ENCODE results near the gene DNER.

DNA sequence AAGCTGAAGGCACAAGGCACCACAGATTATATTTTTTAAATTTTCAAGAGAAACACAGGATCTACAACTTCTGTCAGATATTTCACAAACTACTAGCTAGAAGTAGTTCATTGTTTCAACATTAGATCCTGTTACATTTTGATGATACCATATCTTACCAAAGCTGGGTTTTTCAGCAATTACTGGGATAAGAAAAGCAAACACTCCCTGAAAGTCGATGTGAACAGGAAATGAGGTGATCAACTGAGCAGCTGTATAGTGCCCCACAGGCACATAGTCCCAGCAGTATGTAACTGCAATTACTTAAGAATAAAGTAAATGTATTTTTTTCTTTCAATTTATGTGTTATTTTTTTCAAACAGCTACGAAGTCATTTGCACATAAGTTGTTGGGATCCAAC is 103.5 kb downstream of the DNER start:
- TF ChIP-seq POLR2A (IDR thresholded peaks at IDR 0.05; ENCODE audit: extremely low read depth, insufficient read length) (no peak), MAX (IDR thresholded peaks at IDR 0.05; ENCODE audit: low read depth, low read length) (no peak), MYC (IDR thresholded peaks at IDR 0.05; ENCODE audit: low read depth, low read length) (no peak)
- TF ChIP-seq, protein P1, sequence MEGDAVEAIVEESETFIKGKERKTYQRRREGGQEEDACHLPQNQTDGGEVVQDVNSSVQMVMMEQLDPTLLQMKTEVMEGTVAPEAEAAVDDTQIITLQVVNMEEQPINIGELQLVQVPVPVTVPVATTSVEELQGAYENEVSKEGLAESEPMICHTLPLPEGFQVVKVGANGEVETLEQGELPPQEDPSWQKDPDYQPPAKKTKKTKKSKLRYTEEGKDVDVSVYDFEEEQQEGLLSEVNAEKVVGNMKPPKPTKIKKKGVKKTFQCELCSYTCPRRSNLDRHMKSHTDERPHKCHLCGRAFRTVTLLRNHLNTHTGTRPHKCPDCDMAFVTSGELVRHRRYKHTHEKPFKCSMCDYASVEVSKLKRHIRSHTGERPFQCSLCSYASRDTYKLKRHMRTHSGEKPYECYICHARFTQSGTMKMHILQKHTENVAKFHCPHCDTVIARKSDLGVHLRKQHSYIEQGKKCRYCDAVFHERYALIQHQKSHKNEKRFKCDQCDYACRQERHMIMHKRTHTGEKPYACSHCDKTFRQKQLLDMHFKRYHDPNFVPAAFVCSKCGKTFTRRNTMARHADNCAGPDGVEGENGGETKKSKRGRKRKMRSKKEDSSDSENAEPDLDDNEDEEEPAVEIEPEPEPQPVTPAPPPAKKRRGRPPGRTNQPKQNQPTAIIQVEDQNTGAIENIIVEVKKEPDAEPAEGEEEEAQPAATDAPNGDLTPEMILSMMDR (IDR thresholded peaks at IDR 0.05; ENCODE audit: low read depth, low read length): no peak

Measured in NB4 (cell line).